Central memory CD8-positive, alpha-beta T cell (primary cell): ENCODE results near the gene PC.

Experiments used
- ATAC-seq: fragments of 150-1000 bp; cut with Tn5 transposase; replicated peaks from 2 replicates; pipeline ENCODE4 v1.10.0; 2022; ENCODE audit warnings: mild to moderate bottlenecking, moderate FRiP score, moderate number of reproducible peaks; ENCODE audit not compliant: poor library complexity, severe bottlenecking; ENCODE audit errors: extremely low read depth
- DNase-seq, 2 donors: peaks; one replicate each; pipeline ENCODE4 v3.0.0; 2021; ENCODE audit warnings: low spot score in 2 of 2
- H3K27ac Mint-ChIP-seq: one replicate; pipeline ENCODE4 v1.8.0; 2022; ENCODE audit warnings: low read depth, mild to moderate bottlenecking, moderate library complexity, mixed read lengths
- H3K27me3 Mint-ChIP-seq: one replicate; pipeline ENCODE4 v1.8.0; 2022; ENCODE audit warnings: mixed read lengths
- H3K36me3 Mint-ChIP-seq: one replicate; pipeline ENCODE4 v1.8.0; 2022; ENCODE audit warnings: mild to moderate bottlenecking, moderate library complexity, mixed read lengths; ENCODE audit not compliant: insufficient read depth
- H3K4me1 Mint-ChIP-seq: one replicate; pipeline ENCODE4 v1.8.0; 2022; ENCODE audit warnings: mixed read lengths
- H3K4me3 Mint-ChIP-seq: one replicate; pipeline ENCODE4 v1.8.0; 2022; ENCODE audit warnings: mild to moderate bottlenecking, moderate library complexity, mixed read lengths
- H3K9me3 Mint-ChIP-seq: one replicate; pipeline ENCODE4 v1.8.0; 2022; ENCODE audit warnings: mixed read lengths

The PC gene

DNA sequence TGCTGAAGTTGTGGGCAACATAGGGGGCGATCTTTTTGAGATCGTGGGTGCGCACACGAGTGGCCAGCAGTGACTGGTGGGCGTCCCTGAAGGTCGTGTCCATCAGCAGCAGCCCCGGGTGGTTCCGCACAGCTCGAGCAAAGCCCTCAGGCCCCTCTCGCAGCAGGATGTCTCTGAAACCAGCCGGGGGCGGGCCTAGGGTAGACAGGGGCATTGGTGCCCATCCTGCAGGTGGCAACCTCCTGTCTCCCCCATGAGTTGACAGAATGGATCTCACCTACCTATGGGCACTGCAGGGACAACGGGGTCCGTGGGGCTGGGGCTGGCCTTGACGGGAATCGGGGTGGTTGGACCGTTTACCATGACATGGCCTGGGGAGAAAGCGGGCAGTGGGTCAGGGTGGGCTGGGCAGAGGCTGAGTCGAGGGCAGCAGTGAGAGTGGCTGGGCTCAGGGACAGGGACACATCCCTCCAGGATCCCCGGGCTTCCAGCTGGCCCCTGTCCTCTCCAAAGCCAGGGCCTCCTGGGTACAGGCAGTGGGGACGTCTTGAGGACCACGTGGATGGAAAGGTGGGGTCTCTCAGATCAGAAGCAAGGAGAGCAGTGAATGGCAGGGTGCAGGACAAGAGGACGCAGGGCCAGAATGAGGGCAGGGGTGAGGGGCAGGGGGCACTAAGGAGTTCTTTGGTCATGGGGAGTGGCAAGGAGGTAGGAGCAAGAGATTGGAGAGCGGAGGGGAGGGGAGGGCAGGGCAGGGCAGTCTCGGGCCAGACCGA lies 105.5 kb downstream of the PC start:
- peaks cover 6% of the 10 kb centered on the region for H3K36me3 Mint-ChIP-seq
- ATAC-seq (no peak), DNase-seq (no peak)
- no peak overlapping the region for H3K4me3 Mint-ChIP-seq
- peak overlapping the region; percentile 27 for H3K27ac Mint-ChIP-seq
- no peaks in the 10 kb centered on the region for H3K27me3 Mint-ChIP-seq
- no peaks in the 10 kb centered on the region for H3K9me3 Mint-ChIP-seq
- H3K4me1 Mint-ChIP-seq = peaks cover 9% of the 10 kb centered on the region

DNA sequence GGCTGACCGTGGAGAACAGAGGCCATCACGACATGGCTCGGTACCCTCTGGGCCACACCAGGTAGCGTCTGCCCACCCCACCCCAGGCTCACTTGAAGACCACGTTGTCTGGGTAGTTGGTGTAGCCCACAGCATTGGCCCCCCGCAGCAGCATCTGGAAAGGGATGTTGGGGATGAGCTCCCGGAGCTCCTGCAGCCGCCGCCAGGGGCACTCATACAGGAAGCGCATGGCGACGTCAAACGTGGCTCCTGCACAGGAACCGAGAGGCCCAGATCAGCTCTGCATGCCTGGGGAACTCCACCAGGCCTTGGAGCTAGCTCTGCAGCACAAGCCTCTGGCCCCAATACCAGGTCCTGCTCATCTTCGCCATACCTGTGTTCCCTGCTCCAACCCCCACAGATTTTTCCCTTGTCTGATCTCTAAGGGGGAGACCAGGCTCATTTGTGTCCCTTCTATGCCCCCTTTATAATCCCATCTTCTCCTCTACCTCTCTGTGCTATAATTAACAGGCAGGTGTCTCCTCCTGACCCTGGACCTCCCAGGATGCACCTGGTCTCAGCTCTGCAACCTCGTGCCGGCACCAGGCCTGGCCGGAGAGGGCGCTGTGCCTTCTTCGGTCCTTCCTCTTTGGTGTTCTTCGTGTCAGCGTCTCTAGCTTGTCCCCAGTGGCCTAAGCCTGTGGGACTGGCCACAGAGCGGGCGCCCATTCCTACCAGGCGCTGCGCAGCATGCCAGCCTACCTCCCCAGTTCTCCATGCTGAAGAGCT lies 106.3 kb downstream of the PC start:
- Mint-ChIP-seq H3K36me3 (peaks cover 8% of the 10 kb centered on the region), H3K4me1 (peaks cover 9% of the 10 kb centered on the region), H3K9me3 (no peaks in the 10 kb centered on the region), H3K27ac (peak overlapping the region; percentile 27), H3K4me3 (no peak overlapping the region), H3K27me3 (no peaks in the 10 kb centered on the region)
- ATAC-seq = no peak
- DNase-seq = no peak

DNA sequence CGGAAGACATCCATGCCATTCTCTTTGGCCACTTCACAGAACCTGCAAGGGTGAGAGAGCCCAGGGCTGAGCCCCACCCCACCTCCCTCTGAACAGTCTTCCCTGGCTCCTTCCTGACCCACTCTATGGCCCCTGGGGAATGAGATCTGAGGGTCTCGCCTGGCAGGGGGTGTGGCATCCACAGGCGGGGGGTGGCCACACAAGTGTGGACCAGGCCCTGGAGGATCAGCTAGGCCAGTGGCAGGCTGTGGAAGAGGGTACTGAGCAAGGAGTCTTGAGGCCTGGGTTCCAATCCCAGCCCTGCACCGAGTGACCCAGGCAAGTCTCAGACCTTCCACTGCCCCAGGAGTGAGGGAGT lies 107.0 kb downstream of the PC start:
- peaks cover 8% of the 10 kb centered on the region for H3K36me3 Mint-ChIP-seq
- no peak for ATAC-seq
- no peak overlapping the region for H3K4me3 Mint-ChIP-seq
- no peak overlapping the region for H3K27ac Mint-ChIP-seq
- no peaks in the 10 kb centered on the region for H3K9me3 Mint-ChIP-seq
- no peaks in the 10 kb centered on the region for H3K27me3 Mint-ChIP-seq
- DNase-seq = no peak
- peaks cover 9% of the 10 kb centered on the region for H3K4me1 Mint-ChIP-seq

DNA sequence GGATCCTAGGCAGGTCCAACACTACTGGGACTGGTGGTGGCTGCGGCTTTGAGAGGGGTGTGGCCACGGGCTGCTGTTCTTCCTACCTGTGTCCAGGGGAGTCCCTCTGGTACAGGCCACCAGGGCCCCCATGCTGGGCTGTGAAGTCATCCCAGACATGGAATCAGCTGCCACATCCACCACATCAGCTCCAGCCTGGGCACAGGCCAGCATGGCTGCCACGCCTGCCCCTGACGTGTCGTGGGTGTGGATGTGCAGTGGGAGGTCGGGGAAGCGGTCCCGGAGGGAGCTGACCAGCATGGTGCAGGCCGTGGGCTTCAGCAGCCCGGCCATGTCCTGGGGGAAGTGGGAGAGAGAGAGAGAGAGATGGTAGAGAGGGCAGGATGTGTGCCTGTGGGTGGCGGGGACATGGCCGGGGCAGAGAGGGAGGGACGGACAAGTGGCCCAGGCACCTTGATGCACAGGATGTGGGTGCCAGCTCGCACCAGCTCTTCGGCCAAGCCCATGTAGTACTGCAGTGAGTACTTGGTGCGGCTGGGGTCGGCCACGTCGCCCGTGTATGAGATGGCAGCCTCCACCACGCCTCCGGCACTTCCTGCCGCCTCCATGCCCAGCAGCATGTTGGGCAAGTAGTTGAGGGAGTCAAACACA lies 107.5 kb downstream of the PC start:
- H3K36me3 Mint-ChIP-seq = peaks cover 7% of the 10 kb centered on the region
- H3K27ac Mint-ChIP-seq = peak overlapping the region; percentile 69
- no peaks in the 10 kb centered on the region for H3K27me3 Mint-ChIP-seq
- no peak for ATAC-seq
- peaks cover 7% of the 10 kb centered on the region for H3K4me1 Mint-ChIP-seq
- no peaks in the 10 kb centered on the region for H3K9me3 Mint-ChIP-seq
- H3K4me3 Mint-ChIP-seq = no peak overlapping the region
- DNase-seq = no peak

DNA sequence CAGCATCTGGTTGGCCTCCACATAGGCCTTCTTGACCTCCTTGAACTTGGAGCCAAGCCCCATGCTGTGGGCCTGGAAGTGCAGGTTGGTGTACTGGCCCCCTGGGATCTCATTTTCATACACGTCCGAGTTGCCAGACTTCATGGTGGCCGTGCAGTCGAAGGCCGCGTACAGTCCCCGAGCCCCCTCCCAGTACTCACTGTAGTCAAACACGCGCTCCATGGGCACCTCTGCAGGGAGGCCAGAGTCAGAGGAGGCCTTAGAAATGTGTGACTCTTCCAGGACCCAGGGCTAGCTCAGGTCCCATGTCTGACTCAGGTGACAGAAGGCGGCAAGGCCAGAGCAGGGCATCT lies 108.0 kb downstream of the PC start:
- ATAC-seq = no peak
- Mint-ChIP-seq H3K9me3 (no peaks in the 10 kb centered on the region), H3K27ac (peak overlapping the region; percentile 69)

DNA sequence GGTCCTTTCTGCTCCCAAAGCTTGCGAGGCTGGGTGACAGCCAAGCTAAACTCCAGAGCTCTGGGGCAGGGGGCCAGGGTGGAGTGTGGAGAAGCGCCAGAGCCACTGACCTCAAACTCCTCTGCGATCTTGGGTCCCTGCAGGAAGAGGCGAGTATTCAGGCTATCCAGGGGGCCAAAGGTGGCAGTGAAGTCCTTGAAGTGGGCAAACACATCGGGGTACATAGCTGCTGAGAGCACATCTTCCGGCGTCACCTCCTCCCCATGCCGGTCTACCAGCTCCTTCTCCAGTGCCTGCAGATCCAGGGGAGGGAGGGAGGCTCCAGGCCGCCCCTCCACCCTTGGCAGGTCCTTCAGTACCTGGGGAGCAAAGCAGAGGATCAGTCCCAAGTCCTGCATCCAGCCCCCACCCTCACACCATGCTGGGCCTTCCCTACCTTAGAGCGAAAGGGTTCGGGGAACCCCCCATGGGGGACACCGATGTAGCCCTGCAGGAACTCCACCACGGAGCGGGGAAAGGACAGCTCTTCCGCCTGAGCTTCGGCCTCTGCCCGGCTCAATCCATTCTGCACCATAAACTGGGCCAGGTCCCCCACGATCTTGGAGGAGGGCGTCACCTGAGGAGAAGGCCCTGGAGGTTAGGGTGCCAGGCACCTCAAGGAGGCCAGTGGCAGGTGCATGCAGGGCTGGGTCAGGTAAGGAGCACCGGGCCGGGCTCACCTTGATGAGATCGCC lies 108.5 kb downstream of the PC start:
- ATAC-seq (no peak), DNase-seq (no peak)
- Mint-ChIP-seq H3K9me3 (no peaks in the 10 kb centered on the region), H3K27me3 (no peaks in the 10 kb centered on the region), H3K4me3 (no peak overlapping the region), H3K36me3 (peaks cover 6% of the 10 kb centered on the region), H3K4me1 (peaks cover 10% of the 10 kb centered on the region), H3K27ac (no peak overlapping the region)

More for the DNA sequence above, 108.0 kb downstream of the PC start:
- Mint-ChIP-seq H3K36me3 (peaks cover 6% of the 10 kb centered on the region), H3K27me3 (no peaks in the 10 kb centered on the region), H3K4me1 (peaks cover 6% of the 10 kb centered on the region), H3K4me3 (no peak overlapping the region)
- DNase-seq = no peak

DNA sequence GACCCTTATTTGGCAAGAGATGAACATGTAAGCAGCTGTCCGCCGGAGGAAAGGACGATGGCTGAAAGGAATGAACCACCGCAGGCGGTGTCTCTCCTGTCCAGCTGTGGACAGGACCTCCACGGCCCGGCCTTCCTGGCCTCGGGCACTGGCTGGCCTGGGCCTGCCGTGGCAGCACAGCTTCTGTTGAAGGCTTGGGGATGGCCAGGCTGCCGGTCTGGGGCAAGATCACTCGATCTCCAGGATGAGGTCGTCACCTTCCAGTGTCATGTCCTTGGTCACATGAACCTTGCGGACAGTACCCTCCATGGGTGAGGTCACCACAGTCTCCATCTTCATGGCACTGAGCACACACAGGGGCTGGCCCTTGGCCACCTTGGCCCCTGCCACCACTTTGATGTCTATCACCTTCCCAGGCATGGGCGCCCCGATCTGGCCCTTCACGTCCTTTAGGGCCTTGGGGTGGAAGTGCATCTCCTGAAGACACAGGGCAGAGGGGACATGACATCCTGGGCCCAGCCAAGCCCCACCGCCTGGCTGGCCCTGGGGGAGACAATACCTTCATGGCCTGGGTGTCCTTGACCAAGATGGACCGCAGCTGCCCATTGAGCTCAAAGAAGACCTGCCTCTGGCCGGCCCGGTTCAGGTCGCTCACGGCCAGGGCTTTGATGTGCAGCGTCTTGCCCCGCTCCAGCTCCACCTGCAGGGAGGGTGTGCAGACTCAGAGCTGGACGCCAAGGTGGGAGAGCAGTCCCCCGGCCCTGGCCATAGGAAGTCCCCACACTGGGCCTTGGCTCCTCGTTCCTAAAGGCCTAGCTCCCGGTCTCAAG lies 109.3 kb downstream of the PC start:
- DNase-seq (no peak), ATAC-seq (no peak)
- Mint-ChIP-seq H3K4me3 (no peak overlapping the region), H3K27me3 (no peaks in the 10 kb centered on the region), H3K4me1 (peaks cover 11% of the 10 kb centered on the region), H3K36me3 (peaks cover 8% of the 10 kb centered on the region), H3K27ac (no peak overlapping the region), H3K9me3 (no peaks in the 10 kb centered on the region)

DNA sequence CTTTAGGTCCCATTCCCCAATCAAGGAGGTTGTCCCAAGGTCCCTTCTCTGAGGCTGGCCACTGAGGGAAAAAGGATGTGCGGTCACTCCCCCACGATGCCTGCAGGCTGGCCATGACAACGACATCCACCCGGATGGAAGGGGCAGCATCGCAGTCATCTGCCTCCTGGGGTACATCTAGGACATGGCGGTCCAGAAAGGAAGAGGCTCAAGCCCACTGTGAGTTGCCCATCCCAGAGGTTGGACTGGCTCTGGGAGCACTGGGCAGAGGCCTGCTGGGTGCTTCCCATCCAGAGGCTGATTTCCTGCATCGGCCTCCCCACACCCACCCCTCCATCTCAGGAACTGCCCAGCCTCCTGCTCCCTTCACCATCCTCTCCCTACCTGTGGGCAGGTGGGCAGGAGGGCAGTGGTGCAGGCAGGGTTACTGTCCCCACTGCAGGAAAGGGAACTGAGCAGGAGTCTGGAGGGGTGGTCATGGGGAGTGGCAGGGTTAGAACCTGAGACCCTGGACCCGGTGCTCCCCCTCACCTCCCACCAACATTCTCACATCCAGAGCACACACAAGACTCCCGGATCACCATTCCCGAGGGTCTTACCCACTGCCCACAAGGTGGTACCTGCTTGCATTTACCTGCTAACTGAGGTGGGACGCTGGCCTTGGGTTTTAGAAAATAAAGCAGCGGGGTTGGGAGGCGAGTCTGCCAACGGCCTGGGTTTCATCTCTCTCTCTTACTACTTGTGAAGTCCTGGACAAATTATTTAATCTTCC lies 110.5 kb downstream of the PC start:
- no peak for DNase-seq
- Mint-ChIP-seq H3K27ac (no peak overlapping the region), H3K27me3 (no peaks in the 10 kb centered on the region), H3K4me3 (no peak overlapping the region), H3K4me1 (peaks cover 13% of the 10 kb centered on the region), H3K9me3 (no peaks in the 10 kb centered on the region), H3K36me3 (peaks cover 16% of the 10 kb centered on the region)
- no peak for ATAC-seq

DNA sequence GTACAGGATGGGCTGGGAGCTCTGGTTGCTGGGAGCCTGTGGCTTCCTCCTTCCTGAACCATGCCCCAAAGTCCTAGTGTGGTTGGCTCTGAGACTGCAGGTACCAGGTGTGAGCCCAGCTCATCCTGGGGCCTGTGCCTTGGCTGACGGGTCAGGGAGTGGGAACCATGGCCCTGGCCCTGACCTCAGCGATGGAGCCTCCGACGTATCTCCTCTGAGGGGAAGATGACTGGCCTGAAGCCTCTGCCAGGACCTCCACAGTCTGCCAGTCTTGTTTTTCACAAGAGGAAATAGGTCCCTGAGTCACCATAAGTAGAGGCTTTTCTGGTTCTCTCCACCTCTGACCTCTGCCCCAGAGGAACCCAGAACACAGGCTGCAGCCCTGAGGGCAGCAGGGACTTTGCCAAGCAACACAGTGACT lies 111.5 kb downstream of the PC start:
- Mint-ChIP-seq H3K4me1 (peaks cover 22% of the 10 kb centered on the region), H3K27me3 (no peaks in the 10 kb centered on the region), H3K9me3 (no peaks in the 10 kb centered on the region), H3K36me3 (peaks cover 20% of the 10 kb centered on the region), H3K27ac (no peak overlapping the region), H3K4me3 (no peak overlapping the region)
- DNase-seq (no peak), ATAC-seq (no peak)

DNA sequence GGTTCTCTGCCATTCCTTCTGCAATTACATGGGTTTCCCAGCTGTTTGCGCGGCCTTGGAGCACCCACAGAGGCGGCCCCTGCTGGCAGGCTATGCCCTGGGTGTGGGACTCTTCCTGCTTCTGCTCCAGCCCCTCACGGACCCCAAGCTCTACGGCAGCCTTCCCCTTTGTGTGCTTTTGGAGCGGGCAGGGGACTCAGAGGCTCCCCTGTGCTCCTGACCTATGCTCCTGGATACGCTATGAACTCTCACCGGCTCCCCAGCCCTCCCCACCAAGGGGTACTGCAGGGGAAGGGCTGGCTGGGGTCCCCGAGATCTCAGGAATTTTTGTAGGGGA lies 112.3 kb downstream of the PC start:
- peaks cover 20% of the 10 kb centered on the region for H3K36me3 Mint-ChIP-seq
- H3K27ac Mint-ChIP-seq = no peak overlapping the region
- DNase-seq (no peak), ATAC-seq (no peak)
- no peaks in the 10 kb centered on the region for H3K9me3 Mint-ChIP-seq
- no peak overlapping the region for H3K4me3 Mint-ChIP-seq
- H3K27me3 Mint-ChIP-seq = no peaks in the 10 kb centered on the region
- H3K4me1 Mint-ChIP-seq = peaks cover 30% of the 10 kb centered on the region

DNA sequence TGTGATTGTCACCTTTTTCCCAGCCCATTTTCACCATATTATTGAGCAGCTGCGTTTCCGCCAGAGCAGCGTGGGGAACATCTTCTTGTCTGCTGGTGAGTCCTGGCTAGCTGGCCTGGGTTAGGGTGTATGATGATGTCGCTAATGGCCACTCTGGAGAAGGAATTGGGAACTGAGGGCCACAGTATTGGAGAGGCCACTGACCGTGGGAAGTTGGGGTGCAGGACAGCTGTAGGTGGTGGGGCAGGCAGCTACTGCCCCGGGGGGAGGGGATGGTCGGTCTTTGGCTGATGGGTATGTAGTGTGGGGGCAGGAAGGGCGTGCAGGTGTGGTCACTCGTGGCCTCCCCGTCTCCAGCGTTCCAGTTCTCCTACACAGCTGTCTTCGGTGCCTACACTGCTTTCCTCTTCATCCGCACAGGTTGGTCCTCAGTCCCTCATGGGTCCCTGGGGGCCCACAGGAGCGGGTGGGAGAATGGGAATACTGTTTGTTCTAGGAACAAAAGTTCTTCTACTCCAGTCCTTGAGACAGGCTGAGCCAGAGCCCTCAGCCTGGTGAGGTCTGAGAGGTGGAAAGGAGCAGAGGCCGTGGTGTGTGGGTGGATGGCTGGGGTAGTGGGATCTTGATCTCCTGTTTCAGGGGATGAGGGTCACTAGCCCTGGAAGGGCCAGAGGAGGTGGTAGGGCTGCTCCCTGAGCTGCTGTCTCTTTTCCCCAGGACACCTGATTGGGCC lies 112.9 kb downstream of the PC start:
- Mint-ChIP-seq H3K9me3 (no peaks in the 10 kb centered on the region), H3K27me3 (no peaks in the 10 kb centered on the region), H3K36me3 (peaks cover 22% of the 10 kb centered on the region), H3K4me1 (peaks cover 35% of the 10 kb centered on the region), H3K27ac (peak overlapping the region; percentile 51), H3K4me3 (peak overlapping the region; percentile 97)
- DNase-seq (no peak), ATAC-seq (no peak)
